DND-41 (cell line): Measurements from ENCODE around the gene MAP4K5.

ENCODE experiments used
- CTCF ChIP-seq: IDR thresholded peaks from 2 replicates; pipeline ENCODE4 v1.5.1; 2012; ENCODE audit warnings: borderline replicate concordance, low read length, moderate library complexity, mild to moderate bottlenecking; ENCODE audit not compliant: poor library complexity, severe bottlenecking; ENCODE audit errors: extremely low read depth
- EZH2 ChIP-seq: IDR thresholded peaks from 3 replicates; pipeline ENCODE4 v1.6.1; 2012; ENCODE audit warnings: borderline replicate concordance, low read depth, mild to moderate bottlenecking, moderate library complexity, low read length, inconsistent platforms; ENCODE audit not compliant: severe bottlenecking

GRCh38 chr14:50575769-50576168 lies 43.4 kb upstream of the MAP4K5 start:
- no peak for TF ChIP-seq CTCF
- no peak for TF ChIP-seq EZH2
